PC-9 (cell line): ENCODE results near the gene SUV39H1. TPM values are rescaled to one million over a fixed set of nuclear protein-coding genes. Genes with fewer than 3 reads are reported as not detected.

Source experiments
- BruUV-seq: library from RNA; stranded (reverse); fragments of 400-500 nt; replicated peaks from 2 replicates; lab custom pipeline; 2021; lab: Mats Ljungman, UMichigan
- CTCF ChIA-PET: fragments of 300-600 bp; sonication (Branson Sonifier 250); formaldehyde crosslinking; loops from one replicate; lab custom pipeline; 2022; ENCODE audit warnings: antibody characterized with exemption; lab: Charles Lee
- POLR2A ChIA-PET: fragments of 300-600 bp; sonication (Branson Sonifier 250); formaldehyde crosslinking; loops from one replicate; lab custom pipeline; 2022; ENCODE audit warnings: antibody characterized with exemption; ENCODE audit not compliant: unreplicated experiment; lab: Charles Lee
- DNase-seq, 2 experiments: peaks; one replicate each; pipeline versions ENCODE4 v3.0.0 to v3.0.0-alpha.2; 2015 to 2022; ENCODE audit warnings: mixed read lengths in 1 of 2
- H2AFZ ChIP-seq: fragments of 200-600 bp; sonication (generic); 2 replicates; pipeline ENCODE4 v1.8.1; 2017; ENCODE audit warnings: antibody characterized with exemption
- H3F3A ChIP-seq: fragments of 200-600 bp; sonication (generic); 2 replicates; pipeline ENCODE4 v1.8.1; 2017; ENCODE audit warnings: antibody characterized with exemption, mild to moderate bottlenecking, low read depth; ENCODE audit not compliant: insufficient read depth
- H3K27ac ChIP-seq: fragments of 200-600 bp; sonication (generic); 2 replicates; pipeline ENCODE4 v1.6.1; 2016; ENCODE audit warnings: mixed run types
- H3K27me3 ChIP-seq: fragments of 200-600 bp; sonication (generic); 2 replicates; pipeline ENCODE4 v1.6.1; 2016; ENCODE audit warnings: low read depth, mixed run types; ENCODE audit not compliant: insufficient read depth
- H3K36me3 ChIP-seq: fragments of 200-600 bp; sonication (generic); 2 replicates; pipeline ENCODE4 v1.6.1; 2016; ENCODE audit warnings: low read depth, mixed run types
- H3K4me1 ChIP-seq: fragments of 200-600 bp; sonication (generic); replicated peaks from 2 replicates; pipeline ENCODE4 v1.6.1; 2016; ENCODE audit warnings: mixed run types; ENCODE audit not compliant: insufficient read depth
- H3K4me2 ChIP-seq: fragments of 200-600 bp; sonication (generic); 2 replicates; pipeline ENCODE4 v1.6.1; 2017; ENCODE audit warnings: mixed run types
- H3K4me3 ChIP-seq: fragments of 200-600 bp; sonication (generic); 2 replicates; pipeline ENCODE4 v1.6.1; 2016; ENCODE audit warnings: mixed run types
- H3K79me2 ChIP-seq: fragments of 200-600 bp; sonication (generic); 2 replicates; pipeline ENCODE4 v1.6.1; 2017; ENCODE audit warnings: low read depth, mixed run types
- H3K9me2 ChIP-seq: fragments of 200-600 bp; sonication (generic); 2 replicates; pipeline ENCODE4 v1.8.1; 2017; ENCODE audit warnings: mild to moderate bottlenecking; ENCODE audit not compliant: insufficient read depth
- H3K9me3 ChIP-seq: fragments of 200-600 bp; sonication (generic); 2 replicates; pipeline ENCODE4 v1.8.1; 2016; ENCODE audit warnings: low read depth; ENCODE audit not compliant: insufficient read depth
- H4K20me1 ChIP-seq: fragments of 200-600 bp; sonication (generic); 2 replicates; pipeline ENCODE4 v1.8.1; 2017; ENCODE audit not compliant: insufficient read depth
- EZH2 ChIP-seq: fragments of 200-600 bp; sonication (generic); IDR thresholded peaks from 2 replicates; pipeline ENCODE4 v1.8.0; 2017; ENCODE audit warnings: antibody characterized with exemption, low read depth
- intact Hi-C: fragments of 100-400 bp; cut with micrococcal nuclease; formaldehyde crosslinking; loops from one replicate; pipeline ENCODE4 v1.10.0; 2022; ENCODE audit not compliant: unreplicated experiment
- total RNA-seq: library from RNA; stranded (reverse); gene quantifications from 2 replicates; pipeline ENCODE4 v1.2.3, GENCODE V29; 2021
- TF ChIP-seq, protein P1 (sequence below): fragments of 200-600 bp; sonication (generic); conservative IDR thresholded peaks from 2 replicates; pipeline ENCODE4 v1.6.1; 2017; ENCODE audit warnings: mixed run types, antibody characterized with exemption, mild to moderate bottlenecking, moderate library complexity

Gene SUV39H1
- total RNA-seq, 1 experiment from 2014 or later, result 11.7 TPM

GRCh38 chrX:48714573-48714972 is 18.0 kb downstream of the SUV39H1 start:
- Histone ChIP-seq H3K9me2 (no peaks in the 10 kb centered on the region), H3K4me2 (no peak overlapping the region), H3K79me2 (no peaks in the 10 kb centered on the region), H3K4me3 (no peak overlapping the region), H3K27me3 (no peaks in the 10 kb centered on the region), H3K36me3 (no peaks in the 10 kb centered on the region), H4K20me1 (no peaks in the 10 kb centered on the region), H2AFZ (no peak overlapping the region), H3K27ac (no peak overlapping the region), H3F3A (no peaks in the 10 kb centered on the region), H3K9me3 (no peaks in the 10 kb centered on the region), H3K4me1 (no peaks in the 10 kb centered on the region)
- no TSS peak for BruUV-seq
- POLR2A ChIA-PET, result no interaction called here
- CTCF ChIA-PET, result no interaction called here
- intact Hi-C loops, result no loop called here
- no peak for TF ChIP-seq EZH2
- TF ChIP-seq, protein P1, sequence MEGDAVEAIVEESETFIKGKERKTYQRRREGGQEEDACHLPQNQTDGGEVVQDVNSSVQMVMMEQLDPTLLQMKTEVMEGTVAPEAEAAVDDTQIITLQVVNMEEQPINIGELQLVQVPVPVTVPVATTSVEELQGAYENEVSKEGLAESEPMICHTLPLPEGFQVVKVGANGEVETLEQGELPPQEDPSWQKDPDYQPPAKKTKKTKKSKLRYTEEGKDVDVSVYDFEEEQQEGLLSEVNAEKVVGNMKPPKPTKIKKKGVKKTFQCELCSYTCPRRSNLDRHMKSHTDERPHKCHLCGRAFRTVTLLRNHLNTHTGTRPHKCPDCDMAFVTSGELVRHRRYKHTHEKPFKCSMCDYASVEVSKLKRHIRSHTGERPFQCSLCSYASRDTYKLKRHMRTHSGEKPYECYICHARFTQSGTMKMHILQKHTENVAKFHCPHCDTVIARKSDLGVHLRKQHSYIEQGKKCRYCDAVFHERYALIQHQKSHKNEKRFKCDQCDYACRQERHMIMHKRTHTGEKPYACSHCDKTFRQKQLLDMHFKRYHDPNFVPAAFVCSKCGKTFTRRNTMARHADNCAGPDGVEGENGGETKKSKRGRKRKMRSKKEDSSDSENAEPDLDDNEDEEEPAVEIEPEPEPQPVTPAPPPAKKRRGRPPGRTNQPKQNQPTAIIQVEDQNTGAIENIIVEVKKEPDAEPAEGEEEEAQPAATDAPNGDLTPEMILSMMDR, result no peak
- DNase-seq, result no peak

GRCh38 chrX:48715072-48715471 is 18.5 kb downstream of the SUV39H1 start:
- H3K4me2 ChIP-seq, result no peak overlapping the region
- H3K36me3 ChIP-seq, result no peaks in the 10 kb centered on the region
- no peaks in the 10 kb centered on the region for H3K9me3 ChIP-seq
- ChIA-PET CTCF (no interaction called here), POLR2A (no interaction called here)
- no peaks in the 10 kb centered on the region for H4K20me1 ChIP-seq
- no peak overlapping the region for H2AFZ ChIP-seq
- H3K4me1 ChIP-seq, result no peaks in the 10 kb centered on the region
- no TSS peak for BruUV-seq
- intact Hi-C loops, result no loop called here
- H3K27me3 ChIP-seq, result no peaks in the 10 kb centered on the region
- no peaks in the 10 kb centered on the region for H3K9me2 ChIP-seq
- no peak overlapping the region for H3K27ac ChIP-seq
- H3K4me3 ChIP-seq, result no peak overlapping the region
- no peak for DNase-seq
- TF ChIP-seq, protein P1, result no peak
- no peak for TF ChIP-seq EZH2
- H3F3A ChIP-seq, result no peaks in the 10 kb centered on the region
- no peaks in the 10 kb centered on the region for H3K79me2 ChIP-seq

DNA sequence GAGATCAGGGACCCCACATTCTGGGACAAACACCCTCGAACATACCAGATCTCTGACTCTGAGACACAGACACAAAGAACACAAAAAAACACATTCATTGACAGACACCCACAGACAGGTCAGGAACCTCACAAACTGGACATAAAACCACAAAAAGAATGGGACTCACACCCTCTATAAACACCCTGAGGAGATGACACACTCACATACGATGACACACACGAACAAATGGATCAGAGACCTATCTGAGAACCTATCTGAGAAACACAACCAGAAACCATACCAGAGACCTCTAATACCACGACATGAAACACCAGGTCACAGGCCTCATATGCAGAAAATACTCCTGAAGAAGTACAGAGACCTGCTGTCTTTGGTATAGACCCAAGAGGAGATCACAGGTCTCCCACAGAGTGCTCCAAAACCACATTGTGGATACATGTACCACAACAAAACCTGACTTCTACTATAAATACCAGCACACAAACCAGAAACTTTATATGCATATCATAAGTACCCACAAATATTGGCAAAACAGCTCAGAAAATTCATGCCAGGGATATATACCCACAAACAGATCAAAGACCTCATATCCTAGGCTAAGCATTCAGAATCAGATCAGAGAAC is 19.5 kb downstream of the SUV39H1 start:
- intact Hi-C loops, result no loop called here
- POLR2A ChIA-PET, result no interaction called here
- H3K4me2 ChIP-seq, result no peak overlapping the region
- H3F3A ChIP-seq, result no peaks in the 10 kb centered on the region
- no peaks in the 10 kb centered on the region for H3K79me2 ChIP-seq
- DNase-seq, result no peak
- no peak overlapping the region for H2AFZ ChIP-seq
- CTCF ChIA-PET, result no interaction called here
- no peaks in the 10 kb centered on the region for H3K9me3 ChIP-seq
- H3K4me1 ChIP-seq, result no peaks in the 10 kb centered on the region
- no TSS peak for BruUV-seq
- H3K4me3 ChIP-seq, result no peak overlapping the region
- no peaks in the 10 kb centered on the region for H3K9me2 ChIP-seq
- no peaks in the 10 kb centered on the region for H3K36me3 ChIP-seq
- no peaks in the 10 kb centered on the region for H3K27me3 ChIP-seq
- H4K20me1 ChIP-seq, result no peaks in the 10 kb centered on the region
- H3K27ac ChIP-seq, result no peak overlapping the region
- TF ChIP-seq, protein P1, result no peak
- TF ChIP-seq EZH2, result no peak
